Neutrophil (primary cell): Measurements from ENCODE around the gene FAM240B.

ENCODE experiments used
- H3K27ac ChIP-seq: fragments of 200-600 bp; sonication (generic); 2 replicates; pipeline ENCODE4 v1.5.1; 2016; ENCODE audit warnings: mild to moderate bottlenecking, moderate library complexity
- H3K27me3 ChIP-seq: fragments of 200-600 bp; sonication (generic); 2 replicates; pipeline ENCODE4 v1.6.0; 2016; ENCODE audit warnings: mild to moderate bottlenecking
- H3K36me3 ChIP-seq: fragments of 200-600 bp; sonication (generic); 2 replicates; pipeline ENCODE4 v1.5.1; 2017
- H3K4me1 ChIP-seq, 2 experiments: fragments of 200-600 bp in 1 of 2; sonication (generic) in 1 of 2; 1 replicate in 1 of 2; 2 replicates in 1 of 2; pipeline versions ENCODE4 v1.5.1 to v1.6.1; 2013 to 2016; ENCODE audit warnings: low read depth in 1 of 2, low read length in 1 of 2, mild to moderate bottlenecking in 1 of 2, moderate library complexity in 1 of 2; ENCODE audit not compliant: control insufficient read depth in 1 of 2, insufficient read depth in 1 of 2
- H3K4me3 ChIP-seq, 2 experiments: fragments of 200-600 bp in 1 of 2; sonication (generic) in 1 of 2; 1 replicate in 1 of 2; 2 replicates in 1 of 2; pipeline ENCODE4 v1.5.1; 2013 to 2016; ENCODE audit warnings: low read depth in 1 of 2, low read length in 1 of 2, mild to moderate bottlenecking in 1 of 2, moderate library complexity in 1 of 2
- H3K9me3 ChIP-seq: fragments of 200-600 bp; sonication (generic); 2 replicates; pipeline ENCODE4 v1.5.1; 2016
- TF ChIP-seq, protein P1 (sequence below): fragments of 200-600 bp; sonication (generic); IDR thresholded peaks from 2 replicates; pipeline ENCODE4 v1.5.1; 2016; ENCODE audit warnings: antibody characterized with exemption

FAM240B gene

DNA sequence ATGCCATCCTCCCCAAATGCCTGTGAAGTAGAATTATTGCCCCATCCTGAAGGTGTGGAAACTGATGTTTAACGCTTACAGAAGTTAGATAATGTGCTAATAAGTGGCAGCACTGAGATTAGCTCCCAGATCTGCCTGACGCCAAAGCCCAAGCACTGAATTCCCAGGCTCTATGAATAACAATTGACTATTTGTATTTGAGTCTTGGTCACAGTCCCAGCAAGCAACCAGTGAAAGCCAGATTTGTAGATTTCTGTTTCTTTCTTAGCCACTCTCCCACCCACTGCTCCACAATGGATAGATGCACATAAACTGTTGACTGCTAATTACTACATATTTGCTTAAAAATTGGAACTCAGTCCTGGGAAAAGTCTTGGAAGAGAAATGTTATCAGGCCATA is 34.4 kb downstream of the FAM240B start:
- H3K27ac ChIP-seq, result no peak overlapping the region

DNA sequence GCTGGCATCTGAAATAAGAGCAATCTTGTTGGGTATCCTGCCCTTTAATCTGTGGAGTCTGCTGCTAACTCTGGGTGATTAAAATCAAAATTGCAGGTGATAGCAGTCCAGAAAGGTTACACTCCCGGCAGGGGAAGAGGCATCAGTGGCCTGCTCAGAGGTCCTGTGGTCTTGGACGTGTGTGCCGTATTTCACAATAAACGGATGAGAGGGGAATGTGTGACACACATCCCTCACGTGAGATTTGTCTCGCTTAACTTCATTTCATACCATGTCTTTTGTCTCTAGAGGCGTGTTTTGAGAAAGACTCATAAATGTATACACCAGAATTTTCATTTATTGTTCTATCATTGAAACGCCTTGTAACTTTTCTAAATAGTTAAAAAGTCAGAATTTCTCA is 36.6 kb downstream of the FAM240B start:
- Histone ChIP-seq H3K4me1 (peaks cover 0 to 5% of the 10 kb centered on the region in 2 experiments), H3K4me3 (no peak overlapping the region), H3K27ac (no peak overlapping the region), H3K27me3 (peaks cover 35% of the 10 kb centered on the region), H3K36me3 (no peaks in the 10 kb centered on the region), H3K9me3 (no peaks in the 10 kb centered on the region)
- TF ChIP-seq, protein P1, sequence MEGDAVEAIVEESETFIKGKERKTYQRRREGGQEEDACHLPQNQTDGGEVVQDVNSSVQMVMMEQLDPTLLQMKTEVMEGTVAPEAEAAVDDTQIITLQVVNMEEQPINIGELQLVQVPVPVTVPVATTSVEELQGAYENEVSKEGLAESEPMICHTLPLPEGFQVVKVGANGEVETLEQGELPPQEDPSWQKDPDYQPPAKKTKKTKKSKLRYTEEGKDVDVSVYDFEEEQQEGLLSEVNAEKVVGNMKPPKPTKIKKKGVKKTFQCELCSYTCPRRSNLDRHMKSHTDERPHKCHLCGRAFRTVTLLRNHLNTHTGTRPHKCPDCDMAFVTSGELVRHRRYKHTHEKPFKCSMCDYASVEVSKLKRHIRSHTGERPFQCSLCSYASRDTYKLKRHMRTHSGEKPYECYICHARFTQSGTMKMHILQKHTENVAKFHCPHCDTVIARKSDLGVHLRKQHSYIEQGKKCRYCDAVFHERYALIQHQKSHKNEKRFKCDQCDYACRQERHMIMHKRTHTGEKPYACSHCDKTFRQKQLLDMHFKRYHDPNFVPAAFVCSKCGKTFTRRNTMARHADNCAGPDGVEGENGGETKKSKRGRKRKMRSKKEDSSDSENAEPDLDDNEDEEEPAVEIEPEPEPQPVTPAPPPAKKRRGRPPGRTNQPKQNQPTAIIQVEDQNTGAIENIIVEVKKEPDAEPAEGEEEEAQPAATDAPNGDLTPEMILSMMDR, result no peak

More for the DNA sequence above, 34.4 kb downstream of the FAM240B start:
- Histone ChIP-seq H3K9me3 (no peaks in the 10 kb centered on the region), H3K4me3 (no peak overlapping the region), H3K36me3 (no peaks in the 10 kb centered on the region), H3K4me1 (peaks cover 0 to 5% of the 10 kb centered on the region in 2 experiments), H3K27me3 (peaks cover 56% of the 10 kb centered on the region)
- TF ChIP-seq, protein P1, result no peak

DNA sequence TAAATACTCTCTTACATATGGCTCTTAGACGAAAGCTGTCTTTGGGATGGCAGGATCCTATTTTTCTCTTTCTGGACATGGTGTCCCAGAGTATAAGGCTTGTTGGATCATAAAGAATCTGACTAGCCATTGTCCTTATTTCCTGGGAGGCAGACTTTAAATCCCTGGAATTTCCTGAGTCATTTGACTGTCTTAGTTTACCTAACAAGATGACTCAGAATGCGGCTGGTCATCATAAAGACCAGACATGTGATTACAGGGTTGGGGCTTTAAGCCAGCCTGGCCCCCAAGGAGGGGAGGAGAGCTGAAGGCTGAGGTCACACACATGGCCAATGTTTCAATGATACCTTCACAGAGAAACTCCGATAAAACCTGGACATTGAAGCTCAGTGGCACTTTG is 37.2 kb downstream of the FAM240B start:
- no peak overlapping the region for H3K27ac ChIP-seq
- no peak overlapping the region for H3K4me3 ChIP-seq
- H3K36me3 ChIP-seq, result no peaks in the 10 kb centered on the region
- peaks cover 0 to 5% of the 10 kb centered on the region in 2 experiments for H3K4me1 ChIP-seq
- no peaks in the 10 kb centered on the region for H3K9me3 ChIP-seq
- TF ChIP-seq, protein P1, result no peak
- H3K27me3 ChIP-seq, result peaks cover 35% of the 10 kb centered on the region

DNA sequence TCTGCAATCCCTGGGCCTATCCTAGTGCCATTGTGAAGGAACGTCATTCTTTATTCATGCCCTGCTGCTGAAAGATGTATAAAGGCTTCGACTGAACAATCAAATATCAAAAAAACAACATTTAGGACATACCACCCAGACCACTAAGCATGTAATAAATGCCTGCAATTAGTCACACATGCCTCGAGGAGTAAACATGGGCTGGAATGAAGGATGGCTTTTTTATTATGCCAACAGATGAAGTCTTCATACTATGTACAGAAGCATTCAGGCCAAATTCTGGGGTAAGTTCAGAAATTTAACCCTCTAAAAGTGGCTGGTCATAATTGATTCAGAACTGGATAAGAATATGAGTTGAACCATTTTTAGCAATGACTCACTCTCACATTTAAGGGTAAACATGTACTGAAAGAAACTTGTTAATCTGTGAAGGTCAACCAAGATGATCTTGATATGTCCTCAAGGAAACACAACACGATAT is 38.1 kb downstream of the FAM240B start:
- Histone ChIP-seq H3K27me3 (peaks cover 34% of the 10 kb centered on the region), H3K4me1 (no peaks in the 10 kb centered on the region), H3K4me3 (no peak overlapping the region), H3K9me3 (no peaks in the 10 kb centered on the region), H3K36me3 (no peaks in the 10 kb centered on the region), H3K27ac (no peak overlapping the region)
- TF ChIP-seq, protein P1, result no peak

DNA sequence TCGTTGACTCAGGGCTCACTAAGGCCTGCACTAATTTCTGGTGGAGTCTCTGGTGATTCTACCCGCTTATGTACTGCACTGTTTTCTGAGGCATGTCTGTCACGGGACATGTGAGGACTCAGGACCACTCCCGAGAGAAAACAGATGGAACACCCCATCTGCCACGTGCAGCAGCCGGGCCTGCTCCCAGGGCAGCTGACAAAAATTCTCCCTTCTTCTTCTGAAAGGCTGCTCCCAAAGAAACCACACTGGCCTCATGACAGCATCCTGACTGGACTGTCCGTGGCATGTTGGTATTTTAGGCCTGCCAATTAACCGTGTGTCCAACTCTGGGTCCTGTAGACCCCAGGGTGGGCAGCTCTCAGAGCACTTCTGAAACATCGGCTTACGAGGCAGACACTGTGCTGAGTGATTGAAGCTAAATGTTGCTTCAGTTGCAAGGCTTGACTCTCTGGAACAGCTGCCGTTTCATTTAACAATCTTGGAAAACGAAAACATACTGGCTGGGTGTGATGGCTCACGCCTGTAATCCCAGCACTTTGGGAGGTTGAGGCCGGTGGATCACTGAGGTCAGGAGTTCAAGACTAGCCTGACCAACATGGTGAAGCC is 39.0 kb downstream of the FAM240B start:
- Histone ChIP-seq H3K36me3 (no peaks in the 10 kb centered on the region), H3K27me3 (peaks cover 33% of the 10 kb centered on the region), H3K9me3 (no peaks in the 10 kb centered on the region), H3K27ac (no peak overlapping the region), H3K4me3 (no peak overlapping the region), H3K4me1 (no peaks in the 10 kb centered on the region)
- TF ChIP-seq, protein P1, result no peak
